NCI-H1694 (cell line): ENCODE measurements around the gene VWC2L.

ENCODE experiments used
- DNase-seq: peaks from one replicate; lab custom pipeline; 2025; lab: John Stamatoyannopoulos, UW

The VWC2L gene

DNA sequence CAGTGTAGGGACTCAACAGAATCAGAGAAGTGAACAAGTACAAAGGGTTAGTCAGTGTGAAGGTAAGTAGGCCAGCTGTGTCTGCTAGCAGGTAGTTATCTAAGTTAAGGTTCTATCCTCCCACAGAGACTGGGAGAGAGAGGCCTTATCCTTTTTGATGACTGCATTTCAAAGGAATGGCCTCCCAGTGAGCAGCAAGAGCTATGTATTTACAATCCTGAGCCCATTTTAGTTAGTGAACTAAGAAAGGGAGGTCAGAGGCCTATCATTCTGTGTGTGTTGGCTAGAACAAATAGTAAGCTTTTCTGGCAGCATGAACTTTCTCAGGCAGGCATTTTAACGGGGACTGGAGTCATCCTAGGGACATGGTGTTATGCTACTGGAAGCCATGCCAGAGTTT is 182.9 kb downstream of the VWC2L start:
- DNase-seq: no peak

DNA sequence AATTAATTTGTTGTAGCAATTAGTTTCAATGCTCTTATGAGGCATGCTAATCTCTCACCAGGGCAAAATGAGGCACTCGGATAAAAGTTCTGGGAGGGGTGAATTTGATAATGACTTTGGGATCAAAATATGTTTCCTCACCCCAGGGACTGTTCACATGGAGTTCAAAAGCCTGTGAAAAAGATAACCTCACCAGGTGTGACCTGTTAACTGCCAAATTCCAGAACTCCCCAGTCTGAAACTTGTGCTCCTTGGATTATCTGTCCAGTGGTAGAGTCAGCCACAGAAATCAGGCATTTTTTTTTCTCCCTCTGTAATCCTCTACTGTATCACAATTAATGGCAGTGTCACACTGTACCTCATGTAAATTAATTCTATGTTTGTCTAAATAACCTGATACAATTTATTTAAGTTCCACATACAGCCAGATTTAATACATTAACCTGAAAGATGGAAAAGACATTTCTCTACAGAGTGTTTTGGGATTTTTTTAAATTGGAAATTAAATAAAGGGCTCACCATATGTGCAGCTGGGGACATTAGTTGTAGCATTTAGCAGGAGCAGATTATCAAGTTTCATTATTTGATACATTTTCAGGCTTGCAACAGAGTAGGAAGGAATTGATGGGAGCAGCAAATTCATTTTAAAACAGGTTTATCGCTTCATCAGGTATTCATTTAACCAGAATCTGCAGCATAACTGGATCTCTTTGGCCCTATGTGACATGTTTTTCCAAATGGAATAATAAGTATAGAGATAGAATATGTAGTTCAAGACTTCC is 191.2 kb downstream of the VWC2L start:
- DNase-seq: no peak

DNA sequence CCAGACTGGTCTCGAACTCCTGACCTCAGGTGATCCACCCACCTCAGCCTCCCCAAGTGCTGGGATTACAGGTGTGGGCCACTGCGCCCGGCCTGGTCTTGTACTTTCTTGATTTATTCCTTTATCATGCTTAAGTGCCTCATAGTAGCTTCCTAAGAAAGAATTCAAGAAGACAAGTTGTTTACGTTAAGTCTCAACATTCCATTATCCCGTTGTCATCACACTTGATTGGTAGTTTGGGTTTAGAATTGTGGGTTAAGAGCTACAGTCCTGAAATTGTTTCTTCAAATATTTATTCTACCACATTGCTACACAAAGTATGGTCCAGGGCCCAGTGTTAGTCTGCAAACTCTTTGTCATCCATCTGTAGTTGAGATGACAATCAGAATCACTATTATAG is 194.0 kb downstream of the VWC2L start:
- DNase-seq: no peak

DNA sequence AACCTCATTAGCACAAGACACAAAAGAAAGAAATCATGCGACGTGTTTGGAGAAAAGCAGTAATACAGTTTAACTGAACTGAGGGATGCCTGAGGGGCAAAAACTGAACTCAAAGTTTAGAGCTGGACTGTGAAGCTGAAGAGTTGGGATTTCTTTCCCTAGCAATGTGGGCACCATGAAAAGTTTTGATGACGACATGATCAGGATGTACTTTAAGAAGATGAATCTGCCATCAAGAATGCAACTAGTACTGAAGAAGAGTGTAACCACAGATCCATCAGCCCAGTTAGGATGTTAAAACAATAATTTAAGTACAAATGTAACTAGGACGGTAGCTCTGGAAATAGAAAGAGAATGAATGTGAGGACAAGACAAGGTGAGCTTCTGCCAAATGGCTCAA is 196.2 kb downstream of the VWC2L start:
- DNase-seq: no peak

DNA sequence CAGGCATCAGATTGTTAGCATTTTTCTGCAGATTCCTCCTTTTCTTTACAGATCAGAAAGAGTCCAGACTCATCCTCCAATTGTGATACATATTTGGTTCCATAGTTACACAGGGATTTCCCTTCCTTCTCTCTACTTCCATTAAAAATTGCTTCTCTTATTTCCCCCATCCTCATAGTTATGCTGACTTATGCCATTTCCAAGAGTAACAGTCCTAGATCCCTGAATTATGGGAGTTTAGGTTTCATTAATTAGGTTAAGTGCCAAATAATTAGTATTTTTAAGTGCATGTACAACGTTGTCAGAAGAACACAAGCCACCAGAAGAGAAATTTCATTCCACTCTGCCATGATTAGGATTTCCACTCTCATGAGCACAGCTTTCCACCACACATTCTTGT is 200.2 kb downstream of the VWC2L start:
- no peak for DNase-seq

DNA sequence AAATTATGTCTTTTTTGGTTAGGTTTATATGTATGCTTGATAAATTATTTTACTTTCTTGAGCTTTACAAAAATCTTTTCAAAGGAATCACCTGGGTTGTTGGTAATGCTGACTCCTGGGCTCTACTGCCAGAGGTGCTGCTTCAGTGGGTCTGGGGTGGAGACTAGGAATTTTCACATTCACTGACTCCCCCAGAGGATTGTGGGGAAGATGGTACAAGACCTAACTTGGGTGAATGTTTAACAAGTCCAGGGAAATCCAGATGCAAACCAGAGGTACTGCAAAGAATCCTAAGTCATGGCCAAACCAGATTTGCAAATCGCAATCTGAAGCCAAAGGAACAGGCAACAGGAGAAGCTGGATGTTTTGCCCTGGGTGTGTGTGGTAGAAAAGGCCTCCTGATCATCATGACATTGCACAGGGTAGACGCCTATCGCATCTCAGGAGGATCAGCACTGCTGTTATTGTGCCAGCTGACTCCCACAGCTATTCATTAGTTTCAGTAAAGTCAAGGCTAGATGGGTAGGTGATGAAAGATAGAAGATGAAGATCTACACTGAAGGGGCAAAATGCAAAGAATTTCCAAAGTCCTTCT is 213.4 kb downstream of the VWC2L start:
- no peak for DNase-seq

DNA sequence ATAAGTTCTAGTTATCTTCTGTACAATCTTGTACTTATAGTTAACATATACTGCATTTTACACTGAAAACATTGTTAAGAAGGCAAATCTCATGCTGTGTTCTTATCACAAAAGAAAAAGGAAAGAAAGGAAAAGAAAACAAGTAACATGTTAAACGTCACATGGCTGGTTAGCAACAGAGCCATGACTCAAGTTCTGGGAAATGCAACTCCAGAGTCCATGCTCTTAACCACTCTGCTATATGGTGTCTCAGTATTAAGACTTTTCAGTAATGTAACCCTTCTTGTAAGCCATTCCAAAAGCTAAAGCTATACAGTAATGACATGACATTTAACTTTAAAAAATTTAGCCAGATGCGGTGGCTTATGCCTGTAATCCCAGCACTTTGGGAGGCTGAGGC is 217.2 kb downstream of the VWC2L start:
- no peak for DNase-seq
